ENCODE data around the gene CCDC138.

CCDC138 gene

GRCh38 chr2:108923736-108924579 lies 137.4 kb downstream of the CCDC138 start:
- Histone ChIP-seq H3K4me3 (ENCODE audit: low read depth, low read length) (no peak overlapping the region), H3K9me3 (ENCODE audit: control insufficient read depth, insufficient read depth, low read length) (no peaks in the 10 kb centered on the region), H3K9ac (ENCODE audit: low read depth, low read length) (no peak overlapping the region), H3K27me3 (ENCODE audit: control insufficient read depth, insufficient read depth, low read length) (no peaks in the 10 kb centered on the region), H3K36me3 (ENCODE audit: control insufficient read depth, insufficient read depth, low read length) (no peaks in the 10 kb centered on the region), H3K4me1 (ENCODE audit: control insufficient read depth, insufficient read depth, low read length) (no peaks in the 10 kb centered on the region)

GRCh38 chr2:108924580-108925251 lies 138.1 kb downstream of the CCDC138 start:
- no peak overlapping the region for H3K4me3 ChIP-seq (ENCODE audit: low read depth, low read length)
- H3K36me3 ChIP-seq (ENCODE audit: control insufficient read depth, insufficient read depth, low read length): no peaks in the 10 kb centered on the region
- no peak overlapping the region for H3K9ac ChIP-seq (ENCODE audit: low read depth, low read length)
- no peaks in the 10 kb centered on the region for H3K4me1 ChIP-seq (ENCODE audit: control insufficient read depth, insufficient read depth, low read length)
- no peaks in the 10 kb centered on the region for H3K9me3 ChIP-seq (ENCODE audit: control insufficient read depth, insufficient read depth, low read length)
- no peaks in the 10 kb centered on the region for H3K27me3 ChIP-seq (ENCODE audit: control insufficient read depth, insufficient read depth, low read length)

GRCh38 chr2:108925286-108925685 lies 138.7 kb downstream of the CCDC138 start:
- H3K4me3 ChIP-seq (ENCODE audit: low read depth, low read length): no peak overlapping the region
- H3K27me3 ChIP-seq (ENCODE audit: control insufficient read depth, insufficient read depth, low read length): no peaks in the 10 kb centered on the region
- H3K4me1 ChIP-seq (ENCODE audit: control insufficient read depth, insufficient read depth, low read length): no peaks in the 10 kb centered on the region
- H3K9ac ChIP-seq (ENCODE audit: low read depth, low read length): no peak overlapping the region
- H3K9me3 ChIP-seq (ENCODE audit: control insufficient read depth, insufficient read depth, low read length): no peaks in the 10 kb centered on the region
- no peaks in the 10 kb centered on the region for H3K36me3 ChIP-seq (ENCODE audit: control insufficient read depth, insufficient read depth, low read length)

DNA sequence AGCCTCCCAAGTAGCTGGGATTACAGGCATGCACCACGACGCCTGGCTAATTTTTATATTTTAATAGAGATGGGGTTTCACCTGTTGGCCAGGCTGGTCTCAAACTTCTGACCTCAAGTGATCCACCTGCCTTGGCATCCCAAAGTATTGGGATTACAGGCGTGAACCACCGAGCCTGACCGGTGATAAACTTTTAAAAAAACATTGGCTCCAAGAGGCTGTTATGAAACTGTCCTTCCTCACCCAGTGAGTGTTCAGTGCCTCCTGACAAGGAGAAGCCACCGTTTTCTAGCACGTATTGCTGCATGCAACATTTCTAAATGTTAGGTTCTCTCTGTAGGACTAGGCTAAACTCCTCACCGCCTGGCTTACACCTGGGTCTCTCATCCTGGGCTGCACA lies 139.2 kb downstream of the CCDC138 start:
- Histone ChIP-seq H3K9me3 (ENCODE audit: control insufficient read depth, insufficient read depth, low read length) (no peaks in the 10 kb centered on the region), H3K36me3 (ENCODE audit: control insufficient read depth, insufficient read depth, low read length) (no peaks in the 10 kb centered on the region), H3K4me3 (ENCODE audit: low read depth, low read length) (no peak overlapping the region), H3K9ac (ENCODE audit: low read depth, low read length) (no peak overlapping the region), H3K27me3 (ENCODE audit: control insufficient read depth, insufficient read depth, low read length) (no peaks in the 10 kb centered on the region), H3K4me1 (ENCODE audit: control insufficient read depth, insufficient read depth, low read length) (no peaks in the 10 kb centered on the region)

Data from iPS-15b (cell line).